Keratinocyte (primary cell): Measurements from ENCODE around the gene LY6G6C. TPM values are rescaled to one million over a fixed set of nuclear protein-coding genes. Genes with fewer than 3 reads are reported as not detected.

Source experiments
- DNase-seq: peaks from one replicate; pipeline ENCODE4 v3.0.0-alpha.2; 2011; ENCODE audit warnings: low read depth, missing footprints, low spot score
- FAIRE-seq: peaks from 2 replicates; lab custom pipeline; 2011; peaks lifted over from hg19 to GRCh38; lab: Jason Lieb, UNC
- H2AFZ ChIP-seq: 2 replicates; pipeline ENCODE4 v1.6.0; 2012; ENCODE audit warnings: low read length, control low read depth, inconsistent platforms; ENCODE audit not compliant: control insufficient read depth
- H3K27ac ChIP-seq: 2 replicates; pipeline ENCODE4 v1.5.1; 2011; ENCODE audit warnings: low read length; ENCODE audit not compliant: control insufficient read depth, insufficient read depth
- H3K27me3 ChIP-seq: 3 replicates; pipeline ENCODE4 v1.6.0; 2011; ENCODE audit warnings: low read length; ENCODE audit not compliant: control insufficient read depth, insufficient read depth; ENCODE audit errors: extremely low read depth
- H3K36me3 ChIP-seq, 2 experiments: 2 replicates in 1 of 2; 3 replicates in 1 of 2; pipeline ENCODE4 v1.5.1; 2011; ENCODE audit warnings: low read length in 2 of 2, mild to moderate bottlenecking in 1 of 2; ENCODE audit not compliant: control insufficient read depth in 2 of 2, insufficient read depth in 2 of 2; ENCODE audit errors: extremely low read depth in 1 of 2
- H3K4me1 ChIP-seq: 3 replicates; pipeline ENCODE4 v1.5.1; 2011; ENCODE audit warnings: low read length; ENCODE audit not compliant: control insufficient read depth, insufficient read depth; ENCODE audit errors: extremely low read depth
- H3K4me2 ChIP-seq: 3 replicates; pipeline ENCODE4 v1.6.0; 2011; ENCODE audit warnings: low read depth, low read length; ENCODE audit not compliant: control insufficient read depth, insufficient read depth; ENCODE audit errors: extremely low read depth
- H3K4me3 ChIP-seq, 3 experiments: fragments of 200-600 bp in 1 of 3; sonication (generic) in 1 of 3; 2 replicates in 2 of 3; 3 replicates in 1 of 3; pipeline ENCODE4 v1.5.1; 2011 to 2016; ENCODE audit warnings: low read length in 3 of 3, mild to moderate bottlenecking in 3 of 3, control low read depth in 2 of 3, inconsistent platforms in 1 of 3, low read depth in 1 of 3, mixed read lengths in 1 of 3, mixed run types in 1 of 3, moderate library complexity in 1 of 3; ENCODE audit not compliant: control insufficient read depth in 2 of 3, insufficient read depth in 2 of 3; ENCODE audit errors: extremely low read depth in 1 of 3
- H3K79me2 ChIP-seq: 2 replicates; pipeline ENCODE4 v1.6.0; 2012; ENCODE audit warnings: low read length; ENCODE audit not compliant: control insufficient read depth, insufficient read depth
- H3K9ac ChIP-seq: 3 replicates; pipeline ENCODE4 v1.6.0; 2011; ENCODE audit warnings: low read length; ENCODE audit not compliant: control insufficient read depth, insufficient read depth; ENCODE audit errors: extremely low read depth
- H3K9me1 ChIP-seq: 3 replicates; pipeline ENCODE4 v1.6.0; 2011; ENCODE audit warnings: low read length; ENCODE audit not compliant: control insufficient read depth, insufficient read depth; ENCODE audit errors: extremely low read depth
- H3K9me3 ChIP-seq: 2 replicates; pipeline ENCODE4 v1.5.1; 2012; ENCODE audit warnings: low read depth, low read length; ENCODE audit not compliant: control insufficient read depth
- H4K20me1 ChIP-seq: 3 replicates; pipeline ENCODE4 v1.6.0; 2011; ENCODE audit warnings: low read length; ENCODE audit not compliant: control insufficient read depth, insufficient read depth; ENCODE audit errors: extremely low read depth
- EZH2 ChIP-seq: IDR thresholded peaks from one replicate; pipeline ENCODE4 v1.6.1; 2012; ENCODE audit warnings: inconsistent platforms, mild to moderate bottlenecking, low read length, moderate library complexity
- dilution Hi-C: fragments of 300-500 bp; cut with MboI; formaldehyde crosslinking; loops from one replicate; pipeline ENCODE4 v1.7.0; 2020; ENCODE audit warnings: low sequenced_read_pairs; ENCODE audit not compliant: extremely low pct_ligation_motif_present
- polyA plus RNA-seq, 5 experiments: library from polyadenylated mRNA; depleted of rRNA in 3 of 5; stranded (reverse) in 3 of 5; stranded (forward) in 1 of 5; unstranded in 1 of 5; fragments of >200 nt; gene quantifications; 1 replicate in 1 of 5; 2 replicates in 3 of 5; 3 replicates in 1 of 5; pipeline versions ENCODE4 v1.2.1 to v1.2.3, GENCODE V29; 2011 to 2012; ENCODE audit warnings: missing spikeins in 2 of 5, low read depth in 1 of 5, low replicate concordance in 1 of 5
- TF ChIP-seq, protein P1 (sequence below), 3 experiments: IDR thresholded peaks in 1 of 3; conservative IDR thresholded peaks in 1 of 3; optimal IDR thresholded peaks in 1 of 3; 2 replicates in 2 of 3; 3 replicates in 1 of 3; pipeline versions ENCODE3 to v1.5.1; 2011; ENCODE audit warnings: low read length in 3 of 3, mild to moderate bottlenecking in 3 of 3, moderate library complexity in 2 of 3, control low read depth in 1 of 3, inconsistent platforms in 1 of 3; ENCODE audit not compliant: insufficient read depth in 2 of 3; ENCODE audit errors: extremely low read depth in 1 of 3

Gene LY6G6C
- polyA plus RNA-seq, 1 donor (not counting 4 experiments of a cell fraction or from before 2014, with no cell fraction given): 2.4 TPM

DNA sequence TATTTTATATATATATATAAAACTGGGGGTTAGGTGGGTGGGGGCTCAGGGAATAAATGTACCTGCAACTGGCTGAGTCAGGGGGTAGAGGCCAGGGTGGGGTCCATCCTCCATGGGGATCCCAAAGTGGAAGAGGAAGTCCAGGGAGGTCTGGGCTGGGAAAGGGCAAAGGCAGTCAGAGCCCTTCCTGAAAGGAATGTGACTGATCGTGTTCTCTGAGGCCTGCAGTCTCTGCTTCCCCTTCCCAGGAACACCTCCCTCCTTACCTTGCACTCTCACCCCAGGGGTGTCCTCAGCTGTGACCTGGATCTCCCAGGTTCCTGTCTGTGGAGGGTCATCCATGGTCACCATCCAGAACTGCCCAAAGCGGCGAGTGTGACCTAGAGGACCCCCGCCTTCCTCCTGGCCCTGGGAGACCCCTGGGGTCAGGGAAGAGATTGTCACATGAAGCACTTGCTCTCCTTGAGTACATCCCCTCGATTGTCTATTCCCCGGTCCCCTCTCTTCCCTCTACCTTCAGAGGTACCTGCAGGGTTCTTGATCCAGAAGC lies 45.6 kb upstream of the LY6G6C start:
- dilution Hi-C loops: no loop called here
- FAIRE-seq (no peak), DNase-seq (no peak)

DNA sequence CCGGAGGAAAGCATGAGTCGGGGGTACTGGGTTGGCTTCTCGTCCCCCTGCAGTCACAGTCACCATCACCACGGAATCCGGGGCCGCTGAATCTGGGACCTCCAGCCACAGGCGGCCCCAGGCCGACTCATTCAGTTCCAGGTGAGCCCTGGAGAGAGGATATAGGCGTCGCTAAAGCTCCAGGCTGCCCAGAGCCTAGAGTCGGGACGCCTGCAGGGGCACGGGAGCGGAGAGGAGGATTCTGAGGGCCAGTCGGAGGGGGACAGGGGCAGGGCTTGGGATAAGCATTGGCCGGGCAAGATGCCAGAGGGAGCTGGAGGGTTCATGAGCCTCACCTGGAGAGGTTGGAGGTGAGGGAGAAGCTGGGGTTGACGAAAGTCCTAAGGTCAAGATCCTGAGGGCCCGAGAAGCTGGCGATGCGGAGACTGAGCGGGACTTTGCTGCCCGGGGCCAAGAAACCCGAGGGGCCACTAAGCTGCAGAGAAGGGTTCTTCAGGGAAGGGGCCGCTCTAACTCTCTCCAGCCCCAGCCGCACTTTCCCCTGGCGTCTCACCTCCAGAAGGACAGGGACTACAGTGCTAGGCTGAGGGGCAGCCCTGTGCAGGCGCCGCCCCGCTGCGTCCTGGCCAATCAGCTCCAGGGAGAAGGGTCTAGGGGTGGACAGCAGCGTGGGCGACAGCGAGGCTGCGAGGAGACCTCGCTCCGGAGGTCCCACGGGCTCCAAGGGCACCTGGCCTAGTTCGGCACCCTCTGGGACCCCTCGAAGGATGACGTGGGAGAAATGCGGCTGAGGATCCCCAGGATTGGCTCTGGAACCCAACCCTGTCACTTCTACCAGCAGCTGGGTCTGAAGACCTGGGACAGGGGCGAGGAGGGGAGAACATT lies 44.6 kb upstream of the LY6G6C start:
- Histone ChIP-seq H4K20me1 (no peaks in the 10 kb centered on the region), H2AFZ (no peak overlapping the region), H3K4me3 (no peak overlapping the region), H3K9me3 (no peaks in the 10 kb centered on the region), H3K27me3 (no peaks in the 10 kb centered on the region), H3K9ac (no peak overlapping the region), H3K27ac (no peak overlapping the region), H3K36me3 (peaks cover 3 to 5% of the 10 kb centered on the region in 2 experiments), H3K4me2 (no peak overlapping the region), H3K4me1 (peaks cover 7% of the 10 kb centered on the region), H3K9me1 (peaks cover 2% of the 10 kb centered on the region), H3K79me2 (no peaks in the 10 kb centered on the region)
- no peak for DNase-seq
- dilution Hi-C loops: no loop called here
- FAIRE-seq: no peak
- TF ChIP-seq EZH2: no peak
- TF ChIP-seq, protein P1, sequence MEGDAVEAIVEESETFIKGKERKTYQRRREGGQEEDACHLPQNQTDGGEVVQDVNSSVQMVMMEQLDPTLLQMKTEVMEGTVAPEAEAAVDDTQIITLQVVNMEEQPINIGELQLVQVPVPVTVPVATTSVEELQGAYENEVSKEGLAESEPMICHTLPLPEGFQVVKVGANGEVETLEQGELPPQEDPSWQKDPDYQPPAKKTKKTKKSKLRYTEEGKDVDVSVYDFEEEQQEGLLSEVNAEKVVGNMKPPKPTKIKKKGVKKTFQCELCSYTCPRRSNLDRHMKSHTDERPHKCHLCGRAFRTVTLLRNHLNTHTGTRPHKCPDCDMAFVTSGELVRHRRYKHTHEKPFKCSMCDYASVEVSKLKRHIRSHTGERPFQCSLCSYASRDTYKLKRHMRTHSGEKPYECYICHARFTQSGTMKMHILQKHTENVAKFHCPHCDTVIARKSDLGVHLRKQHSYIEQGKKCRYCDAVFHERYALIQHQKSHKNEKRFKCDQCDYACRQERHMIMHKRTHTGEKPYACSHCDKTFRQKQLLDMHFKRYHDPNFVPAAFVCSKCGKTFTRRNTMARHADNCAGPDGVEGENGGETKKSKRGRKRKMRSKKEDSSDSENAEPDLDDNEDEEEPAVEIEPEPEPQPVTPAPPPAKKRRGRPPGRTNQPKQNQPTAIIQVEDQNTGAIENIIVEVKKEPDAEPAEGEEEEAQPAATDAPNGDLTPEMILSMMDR (optimal IDR thresholded peaks at IDR 0.05 in 1 of 3, IDR thresholded peaks at IDR 0.05 in 1 of 3, conservative IDR thresholded peaks at IDR 0.05 in 1 of 3; ENCODE audit: extremely low read depth in 1 of 3, insufficient read depth in 2 of 3, low read length in 3 of 3): no peak

More for the DNA sequence above, 45.6 kb upstream of the LY6G6C start:
- Histone ChIP-seq H3K9me3 (no peaks in the 10 kb centered on the region), H3K9ac (no peak overlapping the region), H3K79me2 (no peaks in the 10 kb centered on the region), H3K27me3 (no peaks in the 10 kb centered on the region), H3K36me3 (no peaks in the 10 kb centered on the region), H3K4me3 (no peak overlapping the region), H2AFZ (no peak overlapping the region), H3K4me1 (peaks cover 8% of the 10 kb centered on the region), H3K4me2 (no peak overlapping the region), H3K27ac (no peak overlapping the region), H4K20me1 (no peaks in the 10 kb centered on the region), H3K9me1 (peaks cover 2% of the 10 kb centered on the region)
- TF ChIP-seq, protein P1 (optimal IDR thresholded peaks at IDR 0.05 in 1 of 3, IDR thresholded peaks at IDR 0.05 in 1 of 3, conservative IDR thresholded peaks at IDR 0.05 in 1 of 3; ENCODE audit: extremely low read depth in 1 of 3, insufficient read depth in 2 of 3, low read length in 3 of 3): no peak
- no peak for TF ChIP-seq EZH2
